Activated B cell treated with CpG ODN at 0.5 μM for 24 hours (primary cell): Measurements from ENCODE around the gene CEP162. TPM values are rescaled to one million over a fixed set of nuclear protein-coding genes. Genes with fewer than 3 reads are reported as not detected.

Experiments
- ATAC-seq: fragments of 200-7000 bp; cut with Tn5 transposase; one replicate; pipeline ENCODE4 v1.10.0; 2021; ENCODE audit warnings: low read depth, mild to moderate bottlenecking, moderate library complexity
- CTCF ChIA-PET: fragments of 350-600 bp; sonication (Branson Sonifier 250); formaldehyde crosslinking; loops from one replicate; lab custom pipeline; 2021; ENCODE audit warnings: antibody characterized with exemption; lab: Charles Lee
- POLR2A ChIA-PET: fragments of 350-600 bp; sonication (Branson Sonifier 250); formaldehyde crosslinking; loops from one replicate; lab custom pipeline; 2021; ENCODE audit warnings: antibody characterized with exemption; lab: Charles Lee
- DNase-seq: peaks from one replicate; pipeline ENCODE4 v3.0.0; 2022
- H3K27ac Mint-ChIP-seq: one replicate; pipeline ENCODE4 v1.8.0; 2020; ENCODE audit warnings: mixed read lengths
- H3K27me3 Mint-ChIP-seq: one replicate; pipeline ENCODE4 v1.8.0; 2021; ENCODE audit warnings: mixed read lengths
- H3K36me3 Mint-ChIP-seq: one replicate; pipeline ENCODE4 v1.8.0; 2021; ENCODE audit warnings: low read depth, mixed read lengths
- H3K4me1 Mint-ChIP-seq: one replicate; pipeline ENCODE4 v1.8.0; 2021; ENCODE audit warnings: mixed read lengths
- H3K4me3 Mint-ChIP-seq: one replicate; pipeline ENCODE4 v1.8.0; 2020; ENCODE audit warnings: mild to moderate bottlenecking, mixed read lengths
- H3K9me3 Mint-ChIP-seq: one replicate; pipeline ENCODE4 v1.8.0; 2020; ENCODE audit warnings: mixed read lengths
- CTCF ChIP-seq: fragments of 200-600 bp; IDR thresholded peaks from one replicate; pipeline ENCODE4 v1.8.0; 2022; ENCODE audit warnings: antibody characterized with exemption, mild to moderate bottlenecking
- intact Hi-C: fragments of 100-400 bp; cut with micrococcal nuclease; formaldehyde crosslinking; loops from one replicate; pipeline ENCODE4 v1.15.1; 2024
- total RNA-seq: library from RNA; stranded (reverse); gene quantifications from 2 replicates; pipeline ENCODE4 v1.2.3, GENCODE V29; 2022

CEP162 gene
- total RNA-seq, 1 donor from 2014 or later = 13.8 TPM

DNA sequence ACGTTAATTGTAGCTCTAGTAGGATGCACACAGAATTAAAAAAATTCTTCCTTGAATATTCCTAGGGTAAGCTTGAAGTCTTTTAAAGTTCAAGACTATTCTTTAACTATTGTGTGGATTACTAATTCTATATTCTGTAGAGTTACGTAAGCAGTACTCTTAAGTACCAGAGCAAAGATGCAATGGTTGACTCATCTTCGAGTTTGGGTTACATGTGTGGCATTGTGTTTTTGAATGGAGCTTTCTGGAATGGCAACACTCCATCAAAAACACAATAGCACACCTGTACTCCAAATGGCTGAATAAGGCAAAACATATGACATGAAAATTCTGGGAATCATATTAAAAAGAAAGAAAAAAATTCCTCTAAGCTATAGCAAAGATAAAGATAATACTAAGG lies 33.5 kb upstream of the CEP162 start:
- ATAC-seq (no peak), DNase-seq (no peak)
- Mint-ChIP-seq H3K9me3 (no peaks in the 10 kb centered on the region), H3K4me1 (no peaks in the 10 kb centered on the region), H3K27ac (no peak overlapping the region), H3K4me3 (no peak overlapping the region), H3K27me3 (peaks cover 11% of the 10 kb centered on the region), H3K36me3 (no peaks in the 10 kb centered on the region)
- POLR2A ChIA-PET = no interaction called here
- no peak for TF ChIP-seq CTCF
- intact Hi-C loops = no loop called here
- CTCF ChIA-PET = no interaction called here

DNA sequence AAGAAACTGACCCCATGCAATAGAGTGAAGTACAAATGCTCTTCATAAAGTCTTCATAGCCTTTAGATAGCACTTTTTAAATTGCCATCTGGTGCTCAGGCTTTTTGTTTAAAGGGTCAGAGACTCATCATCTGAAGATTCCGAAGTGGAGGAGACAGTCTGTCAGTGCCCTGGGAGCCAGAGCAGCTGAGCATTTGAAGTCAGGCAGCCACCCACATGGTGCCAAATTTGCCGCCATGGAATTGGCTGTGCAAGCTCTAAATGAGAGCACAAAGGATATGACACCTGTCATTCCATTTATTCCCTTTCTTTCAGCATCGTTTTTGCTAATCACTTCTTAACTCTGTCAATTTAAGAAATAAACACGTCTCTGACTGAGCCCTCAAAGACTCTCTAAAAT lies 32.8 kb upstream of the CEP162 start:
- no peaks in the 10 kb centered on the region for H3K9me3 Mint-ChIP-seq
- peaks cover 10% of the 10 kb centered on the region for H3K27me3 Mint-ChIP-seq
- intact Hi-C loops = no loop called here
- CTCF ChIA-PET = no interaction called here
- TF ChIP-seq CTCF = no peak
- no peak overlapping the region for H3K27ac Mint-ChIP-seq
- DNase-seq = no peak
- H3K36me3 Mint-ChIP-seq = no peaks in the 10 kb centered on the region
- POLR2A ChIA-PET = no interaction called here
- H3K4me3 Mint-ChIP-seq = no peak overlapping the region
- ATAC-seq = no peak
- H3K4me1 Mint-ChIP-seq = no peaks in the 10 kb centered on the region

GRCh38 chr6:84258866-84259265 lies 31.4 kb upstream of the CEP162 start:
- CTCF ChIA-PET = no interaction called here
- intact Hi-C loops = no loop called here
- no peaks in the 10 kb centered on the region for H3K36me3 Mint-ChIP-seq
- H3K27me3 Mint-ChIP-seq = peaks cover 13% of the 10 kb centered on the region
- H3K4me3 Mint-ChIP-seq = no peak overlapping the region
- H3K4me1 Mint-ChIP-seq = no peaks in the 10 kb centered on the region
- ATAC-seq (no peak), DNase-seq (no peak)
- TF ChIP-seq CTCF = no peak
- POLR2A ChIA-PET = no interaction called here
- no peak overlapping the region for H3K27ac Mint-ChIP-seq
- no peaks in the 10 kb centered on the region for H3K9me3 Mint-ChIP-seq

DNA sequence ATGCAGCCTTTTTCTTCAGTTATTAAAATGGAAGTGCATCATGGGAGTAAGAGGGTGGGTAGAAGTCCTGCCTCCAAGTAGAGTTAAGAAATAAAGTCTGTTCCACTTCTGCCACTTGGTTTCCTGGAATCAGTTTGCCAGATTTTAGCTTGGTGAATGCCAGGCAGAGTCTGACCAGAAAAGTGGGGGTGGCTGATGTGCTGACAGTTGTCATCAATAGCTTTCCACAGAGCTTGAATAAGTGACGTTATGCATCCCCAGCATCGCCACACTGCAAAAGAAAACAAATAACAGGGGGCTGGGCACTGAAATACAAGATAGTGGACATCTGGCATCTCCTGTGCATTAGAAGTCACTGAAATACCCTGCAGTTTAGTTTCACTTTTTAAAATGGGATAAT lies 30.8 kb upstream of the CEP162 start:
- TF ChIP-seq CTCF = no peak
- no peaks in the 10 kb centered on the region for H3K36me3 Mint-ChIP-seq
- no peak for ATAC-seq
- CTCF ChIA-PET = no interaction called here
- H3K27me3 Mint-ChIP-seq = peaks cover 19% of the 10 kb centered on the region
- intact Hi-C loops = no loop called here
- H3K4me1 Mint-ChIP-seq = no peaks in the 10 kb centered on the region
- POLR2A ChIA-PET = no interaction called here
- H3K4me3 Mint-ChIP-seq = no peak overlapping the region
- H3K27ac Mint-ChIP-seq = no peak overlapping the region
- DNase-seq = no peak
- H3K9me3 Mint-ChIP-seq = no peaks in the 10 kb centered on the region

GRCh38 chr6:84255641-84256040 lies 28.2 kb upstream of the CEP162 start:
- no peaks in the 10 kb centered on the region for H3K4me1 Mint-ChIP-seq
- intact Hi-C loops = no loop called here
- H3K27ac Mint-ChIP-seq = no peak overlapping the region
- H3K36me3 Mint-ChIP-seq = no peaks in the 10 kb centered on the region
- H3K27me3 Mint-ChIP-seq = peaks cover 17% of the 10 kb centered on the region
- POLR2A ChIA-PET = no interaction called here
- H3K9me3 Mint-ChIP-seq = no peaks in the 10 kb centered on the region
- ATAC-seq (no peak), DNase-seq (no peak)
- H3K4me3 Mint-ChIP-seq = no peak overlapping the region
- CTCF ChIA-PET = no interaction called here
- no peak for TF ChIP-seq CTCF
